COLO668 (cell line): Measurements from ENCODE around the gene TRIM29.

ENCODE experiments used
- DNase-seq: peaks from one replicate; lab custom pipeline; 2025; ENCODE audit not compliant: unreplicated experiment; lab: John Stamatoyannopoulos, UW

Gene TRIM29

DNA sequence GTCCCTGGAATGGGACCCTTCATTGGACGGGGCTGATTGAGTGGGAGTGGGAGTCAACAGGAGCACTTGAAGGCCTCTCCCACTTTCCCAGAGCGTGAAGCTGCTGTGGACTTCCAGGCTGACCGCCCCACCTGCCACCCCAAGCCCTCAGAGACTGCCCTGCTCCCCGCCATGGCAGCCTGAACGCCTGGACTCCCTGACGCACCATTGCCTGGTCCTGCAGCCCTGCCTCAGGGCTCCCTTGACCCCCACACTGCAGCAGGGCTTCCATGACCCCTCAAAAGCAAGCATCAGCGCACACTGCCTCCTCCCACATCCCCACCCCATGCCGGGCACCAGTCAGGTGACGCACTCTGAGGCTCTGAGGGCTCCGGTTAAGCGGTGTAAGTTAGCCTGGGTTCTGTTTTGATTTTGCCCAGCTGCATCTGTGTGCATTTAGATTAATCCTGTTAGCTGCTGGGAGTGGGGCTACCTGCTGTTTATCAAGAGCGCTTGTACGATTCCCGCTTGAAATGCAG is 39.4 kb downstream of the TRIM29 start:
- DNase-seq: no peak

DNA sequence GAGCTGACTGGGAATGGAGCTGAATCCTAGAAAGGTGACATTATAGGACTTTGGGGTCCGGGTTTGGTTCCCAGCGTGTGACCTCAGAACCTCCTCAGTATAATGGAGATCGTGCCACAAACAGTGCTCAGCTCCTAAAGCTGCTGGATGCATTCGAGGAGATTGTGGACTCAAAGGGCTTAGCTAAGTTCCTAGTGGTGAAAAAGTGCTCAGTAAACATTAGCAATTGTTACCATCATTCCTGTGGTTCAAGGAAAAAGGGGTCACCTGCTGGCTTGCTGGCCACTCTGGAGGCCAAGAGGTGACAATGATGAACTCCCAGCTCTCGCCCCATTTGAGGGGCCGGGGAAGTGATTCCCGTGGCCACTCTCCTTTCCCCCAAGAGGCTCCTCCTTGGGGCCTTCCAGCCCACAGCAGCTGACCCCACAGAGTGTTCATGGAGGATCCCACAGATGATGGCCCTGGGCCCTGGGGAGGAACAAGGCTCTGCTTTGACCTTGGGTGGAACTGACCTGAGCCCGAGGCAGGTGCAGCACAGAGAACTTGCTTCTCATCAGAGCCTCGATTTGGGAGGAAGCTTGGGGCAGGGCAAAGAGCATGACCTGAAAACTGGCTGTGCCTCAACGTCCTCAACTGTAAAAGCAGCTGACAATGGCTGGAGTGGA is 40.1 kb downstream of the TRIM29 start:
- no peak for DNase-seq

DNA sequence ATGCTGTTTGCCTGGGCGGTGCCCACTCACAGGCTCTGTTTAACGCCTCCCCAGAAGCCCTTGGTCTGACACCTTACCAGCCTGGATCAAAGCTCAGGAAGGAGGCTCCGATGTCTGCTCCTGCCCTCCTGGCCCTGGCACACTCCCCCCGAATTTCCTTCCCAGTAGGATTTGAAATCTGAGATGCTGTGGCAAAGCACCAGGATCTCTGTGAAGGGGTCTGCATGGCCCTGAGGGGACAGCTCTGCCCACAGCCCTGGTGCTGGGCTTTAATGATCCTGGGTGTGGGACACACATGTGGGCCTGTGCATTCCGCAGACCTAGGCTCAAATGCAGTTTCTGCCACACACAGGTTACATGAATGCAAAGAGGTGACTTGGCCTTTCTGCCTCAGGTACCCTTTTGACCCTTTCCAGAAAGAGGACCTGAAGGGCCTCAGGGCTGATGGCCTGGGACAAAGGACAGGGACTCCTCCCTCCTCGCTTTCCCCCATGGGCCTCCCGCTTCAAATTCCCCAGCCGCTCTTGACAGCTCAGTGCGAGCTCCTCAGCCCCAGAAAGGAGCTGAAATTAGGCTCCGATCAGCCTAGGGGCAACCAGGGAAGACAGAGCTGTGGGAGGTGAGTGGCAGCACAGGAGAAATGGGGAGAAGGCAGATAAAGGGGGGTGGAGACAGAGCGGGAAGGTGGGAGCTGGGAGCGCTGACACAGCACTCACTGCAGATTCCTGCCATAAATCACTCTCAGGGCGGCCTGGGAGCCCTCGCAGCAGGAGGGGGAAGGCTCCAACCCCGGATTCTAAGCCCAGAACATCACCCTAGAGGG is 41.3 kb downstream of the TRIM29 start:
- DNase-seq: no peak

DNA sequence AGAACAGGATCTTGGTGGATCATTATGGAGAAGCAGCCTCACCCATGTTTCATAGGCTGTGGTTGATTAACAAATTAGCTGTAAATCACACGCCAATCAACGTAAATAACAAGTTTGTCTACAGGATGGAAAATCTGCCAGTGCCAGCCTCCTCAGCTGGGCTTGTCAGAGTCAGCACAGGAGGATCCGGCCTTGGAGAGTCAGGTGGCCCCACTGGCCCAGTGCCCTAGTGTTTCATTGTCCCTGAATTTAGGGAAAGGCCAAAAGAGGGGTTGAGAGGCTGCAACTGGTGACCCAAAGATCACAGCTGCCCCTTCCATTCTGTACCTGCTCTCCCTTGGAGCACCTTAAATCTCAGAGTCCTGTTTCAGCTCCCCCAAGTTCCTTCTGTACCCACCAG is 42.4 kb downstream of the TRIM29 start:
- no peak for DNase-seq

DNA sequence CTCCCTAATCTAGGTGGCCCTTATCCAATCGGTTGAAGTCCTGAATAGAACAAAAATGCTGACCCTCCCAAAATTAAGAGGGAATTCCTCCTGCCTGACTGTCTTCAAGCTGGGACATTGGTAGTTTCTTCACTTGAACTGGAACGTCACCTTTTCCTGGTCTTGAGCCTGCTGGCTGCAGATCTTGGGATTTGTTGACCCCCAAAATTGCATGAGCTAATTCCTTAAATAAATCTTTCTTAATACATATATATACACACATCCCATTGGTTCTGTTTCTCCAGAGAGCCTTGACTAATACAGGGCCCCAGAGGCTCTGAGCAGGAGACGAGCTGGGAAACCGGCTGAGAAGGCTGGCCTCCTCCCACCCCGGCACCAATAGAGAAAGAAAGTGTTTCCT is 46.2 kb downstream of the TRIM29 start:
- DNase-seq: no peak

DNA sequence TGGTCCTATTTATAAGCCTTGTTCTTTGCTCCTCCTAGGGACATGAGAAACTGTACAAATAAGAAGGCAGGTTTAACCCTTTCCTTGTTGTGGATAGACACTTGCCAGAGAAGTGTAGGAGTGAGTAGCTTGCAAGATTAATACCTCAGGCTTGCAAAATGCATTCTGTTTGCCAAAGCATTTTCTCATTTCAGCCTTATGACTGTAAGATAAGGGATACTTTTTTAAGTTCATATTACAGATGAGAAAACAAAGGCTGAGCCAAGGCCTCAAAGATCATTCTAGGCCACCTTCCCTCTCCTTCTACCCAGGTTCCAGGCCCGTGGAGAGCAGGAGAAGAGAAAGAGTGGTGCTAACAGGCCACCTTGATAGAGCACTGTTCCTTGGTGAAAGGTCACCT is 46.8 kb downstream of the TRIM29 start:
- no peak for DNase-seq

DNA sequence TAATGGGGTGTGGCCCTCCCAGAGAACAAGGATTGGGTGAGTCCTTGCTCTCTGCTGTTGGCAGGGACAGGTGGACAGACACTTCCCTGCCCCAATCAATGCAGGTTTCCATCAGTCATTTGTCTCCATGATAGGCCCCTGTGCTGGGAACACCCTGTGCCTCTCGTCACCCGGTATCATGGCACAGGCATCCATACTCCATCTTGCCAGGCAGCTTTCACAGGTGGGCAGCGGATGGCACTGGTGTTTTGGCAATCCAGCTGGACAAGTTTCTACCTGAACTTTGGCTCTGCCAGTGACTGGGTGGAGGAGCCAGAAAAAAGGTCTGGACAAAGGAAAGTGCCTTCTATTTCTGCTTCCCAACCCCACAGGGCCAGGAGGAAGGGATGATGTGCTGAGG is 47.5 kb downstream of the TRIM29 start:
- no peak for DNase-seq

DNA sequence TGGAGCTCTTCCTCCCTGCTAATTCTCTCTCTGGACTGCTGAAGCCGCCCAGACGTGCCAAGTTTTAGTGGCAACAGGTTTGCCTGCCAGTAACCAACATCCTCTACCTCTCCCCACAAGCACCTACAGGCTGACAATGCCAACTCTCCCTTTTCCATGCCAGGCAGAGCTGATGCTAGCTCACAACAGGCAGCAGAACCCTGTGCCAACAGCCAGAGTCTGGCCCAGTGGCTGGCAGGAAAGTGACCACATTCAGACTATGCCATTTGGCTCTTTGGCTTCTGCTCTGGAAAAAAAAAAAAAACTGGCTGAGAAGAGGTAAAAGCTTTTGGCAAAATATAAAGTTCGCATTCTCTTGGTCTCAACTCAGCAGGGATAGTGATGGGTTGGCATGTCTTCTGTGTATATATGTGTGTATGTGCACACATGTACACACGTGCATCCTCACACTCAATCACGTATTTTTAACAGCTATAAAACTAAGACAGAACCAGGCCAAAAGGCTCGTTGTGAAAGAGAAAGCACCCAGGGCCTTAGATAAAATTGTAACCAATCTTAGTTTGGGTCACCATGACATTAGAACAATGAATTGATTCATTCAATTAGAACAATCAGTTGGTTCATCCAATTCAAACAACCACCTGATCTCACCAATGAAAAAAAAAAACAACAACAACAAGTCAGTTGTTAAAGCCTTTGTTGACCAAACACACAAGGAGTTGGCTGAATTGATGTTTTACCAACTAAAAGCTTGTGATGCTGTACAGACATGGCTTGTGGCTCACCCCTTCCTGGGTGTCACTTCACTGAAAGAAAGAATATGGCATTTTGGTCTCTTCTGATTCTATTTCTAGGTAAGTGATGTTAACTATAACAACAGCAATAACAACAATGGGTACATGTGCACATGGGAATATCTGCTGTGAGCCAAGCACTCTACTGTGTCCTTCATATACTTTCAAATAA is 48.6 kb downstream of the TRIM29 start:
- DNase-seq: no peak

DNA sequence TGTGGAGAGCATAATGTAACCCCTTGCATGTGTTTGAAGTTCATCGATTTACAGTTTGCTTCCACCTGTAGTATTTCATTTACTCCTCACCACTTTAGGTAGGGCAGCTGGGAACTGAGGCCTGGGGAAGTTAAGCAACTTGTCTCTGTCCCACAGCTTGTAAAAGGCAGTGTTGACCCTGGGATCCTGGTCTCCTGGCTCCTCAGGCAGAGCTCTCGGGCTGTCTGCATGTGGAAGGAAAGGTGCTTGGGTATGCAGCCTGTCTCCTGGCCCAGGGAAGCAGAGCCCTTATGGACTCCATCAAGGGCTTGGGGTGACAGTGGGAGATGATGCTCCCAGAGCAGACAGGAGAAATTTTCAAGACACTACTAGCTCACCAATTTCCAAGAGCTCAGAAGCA is 49.9 kb downstream of the TRIM29 start:
- no peak for DNase-seq

DNA sequence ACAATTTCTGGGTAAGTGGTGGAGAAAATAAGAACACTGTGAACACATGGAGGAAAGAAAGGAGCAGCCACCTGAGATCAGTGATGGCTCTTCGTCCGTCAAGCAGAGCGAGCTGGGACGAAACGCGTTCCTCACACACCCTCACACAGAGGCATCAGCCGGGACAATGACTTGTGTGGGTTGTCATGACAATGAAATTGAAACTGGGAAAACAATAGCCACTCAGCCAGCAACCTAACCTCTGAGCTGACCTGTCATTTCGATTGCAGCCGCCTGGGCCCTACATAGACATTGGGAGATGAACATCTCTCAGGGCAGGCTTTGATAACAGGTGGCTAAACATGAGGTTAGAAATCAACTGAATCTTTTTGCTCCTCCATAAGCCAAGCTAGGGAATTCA is 51.3 kb downstream of the TRIM29 start:
- DNase-seq: no peak

DNA sequence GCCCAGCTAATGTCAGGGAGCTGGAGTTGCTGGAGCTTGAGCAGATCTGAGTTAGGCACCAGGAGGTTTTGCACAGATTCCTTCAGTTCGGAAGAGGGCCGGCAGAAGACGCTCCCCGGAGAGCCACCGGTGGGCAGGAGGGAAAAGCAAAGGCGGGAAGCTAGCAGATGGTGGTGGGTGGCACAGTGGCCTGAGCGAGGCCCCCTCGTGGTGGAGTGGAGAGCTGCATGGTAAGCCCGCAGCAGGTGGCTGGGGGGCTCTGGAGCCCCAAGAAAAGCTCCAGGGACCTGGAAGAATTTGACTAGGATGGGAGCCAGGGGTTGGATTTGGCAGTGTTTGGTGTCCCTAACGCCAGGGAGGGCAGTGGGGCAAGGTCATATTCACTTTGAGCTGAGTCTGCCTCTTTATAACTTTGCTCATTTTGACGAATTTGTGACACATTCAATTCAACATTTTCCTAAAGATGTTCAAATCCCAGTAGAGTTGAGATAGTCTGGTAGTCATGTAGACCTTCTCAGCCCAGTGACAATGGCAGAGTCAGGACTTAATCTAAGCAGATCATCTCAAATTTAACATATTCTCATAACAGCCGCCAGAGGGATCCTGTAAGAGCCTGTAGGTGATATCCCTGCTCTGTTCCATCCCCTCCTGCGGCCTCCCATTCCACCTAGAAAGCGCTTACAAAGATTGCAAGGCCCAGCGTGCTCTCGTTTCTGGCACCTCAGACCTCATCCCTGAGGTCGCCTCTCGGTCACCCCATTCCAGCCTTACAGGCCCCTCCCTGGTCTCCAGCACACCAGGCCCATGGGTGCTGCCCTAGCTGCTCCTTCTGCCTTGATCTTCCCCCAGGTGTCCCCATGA is 57.9 kb downstream of the TRIM29 start:
- no peak for DNase-seq

DNA sequence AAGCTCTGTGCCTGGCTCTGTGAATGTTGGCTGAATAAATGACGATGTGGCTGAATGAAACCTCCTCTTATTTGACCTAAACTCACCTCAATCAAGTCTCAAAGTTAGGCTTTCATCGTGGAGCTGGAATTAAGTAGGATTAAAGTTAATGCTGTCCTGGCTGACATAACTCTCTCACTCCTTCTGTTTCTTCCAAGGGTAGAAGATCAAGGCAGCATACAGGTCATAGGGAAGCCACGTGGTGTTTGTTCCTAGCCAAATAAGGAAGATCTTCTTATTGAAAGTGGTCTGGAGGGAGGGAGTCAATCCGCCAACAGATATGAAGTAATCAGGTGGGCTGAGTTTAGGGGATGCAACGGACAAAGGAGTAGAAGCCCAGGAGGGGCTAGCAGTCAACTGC is 59.5 kb downstream of the TRIM29 start:
- no peak for DNase-seq

DNA sequence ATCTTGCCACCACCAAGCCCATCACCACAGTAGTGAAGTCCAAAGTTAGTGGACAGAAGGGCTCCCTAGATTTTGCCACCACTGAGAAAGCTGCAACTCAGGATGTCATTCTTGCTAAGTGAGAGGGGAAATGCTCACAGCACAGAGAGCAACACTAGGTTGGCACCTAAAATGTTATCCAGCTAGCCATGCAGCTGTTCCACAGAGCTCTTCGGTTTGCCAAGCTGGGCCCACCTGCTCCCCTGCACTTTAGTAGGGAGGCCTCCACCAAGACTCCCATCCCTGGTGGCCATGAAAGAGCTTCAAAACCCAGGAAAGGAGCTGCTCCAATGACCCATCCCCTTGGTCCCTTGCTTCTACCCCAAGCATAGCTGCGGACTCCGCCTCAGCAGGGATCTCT is 63.8 kb downstream of the TRIM29 start:
- DNase-seq: no peak

DNA sequence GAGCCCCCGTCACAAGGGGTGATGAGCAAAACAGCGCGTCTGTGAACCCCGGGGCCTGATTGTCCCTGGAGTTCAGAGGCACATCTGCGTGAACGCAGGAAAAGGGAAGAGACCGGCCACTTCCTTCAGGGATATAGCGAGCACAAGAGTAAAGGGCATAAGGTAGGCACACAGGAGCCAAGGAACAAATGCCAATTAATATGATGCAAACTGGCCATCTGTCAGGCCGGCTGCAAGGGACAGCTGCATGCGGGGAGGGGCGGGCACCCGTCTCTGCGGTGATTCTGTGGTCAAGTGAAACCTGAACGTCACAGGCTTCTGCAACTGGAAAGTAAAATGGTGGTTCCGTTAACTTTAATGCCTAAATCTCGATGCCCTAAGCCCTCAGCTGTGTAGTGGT is 64.7 kb downstream of the TRIM29 start:
- DNase-seq: no peak

DNA sequence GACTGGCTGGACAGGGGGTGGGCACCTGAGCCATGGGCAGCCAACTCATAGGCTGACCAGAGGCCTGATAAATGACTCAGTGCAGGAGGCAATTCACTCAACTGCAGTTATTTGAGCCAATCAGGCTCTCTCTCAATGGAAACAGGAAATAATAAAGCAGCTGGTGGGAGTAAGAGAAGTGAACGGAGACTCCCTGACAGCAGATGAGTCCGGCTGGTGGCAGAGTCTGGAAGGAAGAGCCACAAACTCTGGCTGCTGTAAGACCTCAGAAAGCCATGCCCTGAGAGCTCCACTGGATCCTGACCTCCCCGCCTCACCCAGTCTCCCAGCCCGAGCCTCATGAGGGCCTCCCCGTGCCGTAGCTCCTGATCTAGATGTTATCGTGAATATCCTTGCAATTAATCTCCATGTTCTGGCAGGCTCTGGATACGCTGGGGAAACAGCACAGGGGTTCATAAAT is 69.8 kb downstream of the TRIM29 start:
- no peak for DNase-seq

DNA sequence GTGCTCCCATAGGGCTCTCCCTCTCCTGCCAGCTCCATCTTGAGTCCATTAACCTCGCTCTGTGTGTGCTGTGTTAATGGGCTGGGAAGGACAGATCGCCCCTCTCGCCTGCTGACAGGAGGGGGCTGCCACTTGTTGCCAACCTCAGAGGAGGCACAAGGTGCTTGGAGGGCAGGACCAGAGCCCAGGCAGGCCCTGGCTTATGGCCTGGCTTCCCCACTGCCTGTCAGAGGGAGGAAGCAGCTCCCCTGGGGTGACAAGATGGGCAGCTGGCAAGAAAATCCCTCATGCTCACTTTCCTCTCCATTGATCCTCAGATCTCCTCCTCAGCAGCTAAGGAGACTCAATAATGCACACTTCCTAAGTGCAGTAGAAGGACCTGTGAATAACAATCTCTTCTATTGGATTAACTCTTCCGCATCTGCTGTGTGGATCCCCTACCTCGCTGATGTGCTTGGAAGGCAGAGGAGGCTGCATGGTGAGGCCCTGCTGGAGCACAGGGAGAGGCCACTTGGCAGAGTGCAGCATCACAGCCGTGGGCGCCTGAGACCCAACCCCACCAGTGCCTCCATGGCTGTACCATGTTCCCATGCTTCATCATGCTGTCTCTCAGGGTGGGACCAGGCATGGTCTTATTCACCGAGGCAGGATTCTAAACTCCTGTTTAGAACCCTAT is 70.3 kb downstream of the TRIM29 start:
- DNase-seq: no peak

DNA sequence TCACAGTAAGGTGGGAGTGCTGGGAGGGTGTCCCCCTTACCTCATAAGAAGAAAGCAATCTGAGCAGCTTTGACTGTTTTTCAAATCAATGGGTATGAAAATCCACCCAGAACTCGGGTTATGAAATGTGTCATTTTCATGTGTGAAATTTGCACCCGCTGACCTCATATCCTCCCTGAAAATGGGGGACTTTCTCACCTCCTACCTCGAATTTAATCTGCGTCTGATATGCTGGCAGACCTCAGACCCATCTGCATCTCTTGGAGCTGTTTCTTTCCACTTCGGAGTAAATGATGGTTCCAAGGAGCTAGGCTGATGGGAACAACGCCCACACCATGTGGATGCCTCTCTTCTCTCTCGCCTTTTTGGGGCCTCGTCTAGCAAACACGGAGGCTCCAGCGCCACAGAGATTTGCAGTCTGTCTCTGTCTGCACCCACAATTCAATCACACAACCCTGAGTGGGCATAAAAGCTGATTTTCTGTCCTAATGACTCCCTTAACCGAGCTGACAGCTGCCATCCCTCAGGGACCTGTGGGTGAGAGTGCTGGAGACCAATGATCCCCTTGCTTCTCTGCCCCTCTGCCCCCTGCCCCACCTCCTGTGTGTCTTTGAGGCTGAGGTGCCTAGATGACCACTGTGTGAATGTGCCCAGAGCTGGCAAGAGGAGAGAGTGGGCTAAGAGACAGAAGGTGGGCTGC is 71.0 kb downstream of the TRIM29 start:
- DNase-seq: no peak

DNA sequence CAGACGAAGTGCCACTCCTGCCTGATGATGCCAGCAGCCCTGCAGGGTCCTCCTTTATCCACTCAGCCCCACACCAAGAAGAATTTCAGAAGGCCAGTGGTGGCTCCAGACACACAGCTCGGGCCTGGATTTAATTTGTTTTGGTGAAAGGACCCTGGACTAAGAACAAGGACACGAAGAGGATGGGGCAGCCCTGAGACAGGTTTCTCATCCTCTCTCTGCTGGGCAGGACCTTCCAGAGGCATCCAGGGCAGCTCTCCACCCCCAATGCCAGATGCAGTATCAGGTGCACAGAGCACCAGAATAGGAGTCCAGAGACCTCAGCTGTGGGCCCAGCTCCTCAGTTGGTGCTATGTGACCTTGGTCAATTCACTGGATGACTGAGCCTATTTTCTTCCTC is 72.0 kb downstream of the TRIM29 start:
- no peak for DNase-seq

DNA sequence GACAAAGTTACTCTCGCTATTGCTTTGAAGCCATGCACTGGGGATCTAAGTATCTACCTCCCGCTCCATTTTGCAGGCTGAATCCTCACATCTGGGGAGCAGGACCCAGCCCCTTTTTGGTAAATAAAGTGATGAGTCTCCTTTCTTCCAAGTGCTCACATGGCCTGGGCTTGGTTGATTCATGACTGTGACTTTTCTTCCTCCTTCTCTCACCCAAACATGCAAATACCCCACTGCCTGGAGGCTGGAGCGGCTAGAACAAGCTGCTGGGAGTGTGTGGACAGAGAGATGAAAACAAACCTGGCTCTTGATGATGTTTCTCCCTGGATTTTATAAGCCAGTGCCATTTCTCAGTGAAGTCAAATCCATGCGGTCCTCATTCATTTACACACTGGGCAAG is 72.7 kb downstream of the TRIM29 start:
- DNase-seq: no peak
